A549 (cell line): ENCODE data around the gene CKS2. TPM values are rescaled to one million over a fixed set of nuclear protein-coding genes. Genes with fewer than 3 reads are reported as not detected.

ENCODE experiments used
- ATAC-seq, 2 experiments: fragments of 200-7000 bp in 1 of 2; fragments of >200 bp in 1 of 2; cut with Nextera tagmentation in 1 of 2; cut with Tn5 transposase in 1 of 2; 3 replicates each; pipeline versions ENCODE4 v1.8.0 to v1.9.1; 2018 to 2020; ENCODE audit warnings: mild to moderate bottlenecking in 1 of 2, moderate library complexity in 1 of 2
- CTCF ChIA-PET: fragments of 300-600 bp; sonication (Branson Sonifier 250); formaldehyde crosslinking; extraction: SDS; loops from one replicate; lab custom pipeline; 2021; ENCODE audit warnings: antibody characterized with exemption, inconsistent platforms; lab: Yijun Ruan, JAX
- POLR2A ChIA-PET: fragments of 350-600 bp; formaldehyde crosslinking; extraction: SDS; loops from one replicate; lab custom pipeline; 2021; ENCODE audit warnings: antibody characterized with exemption, inconsistent platforms; lab: Yijun Ruan, JAX
- DNase-seq, 2 experiments: peaks; one replicate each; pipeline versions ENCODE4 v3.0.0 to v3.0.0-alpha.2; 2011 to 2016; ENCODE audit warnings: low read depth in 1 of 2, low spot score in 1 of 2
- FAIRE-seq: peaks from 2 replicates; lab custom pipeline; 2011; peaks lifted over from hg19 to GRCh38; lab: Jason Lieb, UNC
- H3K27ac ChIP-seq, 2 experiments: fragments of >200 bp; sonication (Bioruptor Twin); formaldehyde crosslinking; 3 replicates each; pipeline ENCODE4 v1.5.1; 2016 to 2017
- H3K4me1 ChIP-seq: fragments of >200 bp; sonication (Bioruptor Twin); formaldehyde crosslinking; 3 replicates; pipeline ENCODE4 v1.6.1; 2016
- H3K4me2 ChIP-seq: fragments of >200 bp; sonication (Bioruptor Twin); formaldehyde crosslinking; 3 replicates; pipeline ENCODE4 v1.6.1; 2016
- H3K4me3 ChIP-seq: fragments of >200 bp; sonication (Bioruptor Twin); formaldehyde crosslinking; 3 replicates; pipeline ENCODE4 v1.5.1; 2016
- H3K9me3 ChIP-seq: fragments of >200 bp; sonication (Bioruptor Twin); formaldehyde crosslinking; 3 replicates; pipeline ENCODE4 v1.6.1; 2016
- BCL3 ChIP-seq: fragments of >200 bp; sonication (Bioruptor Twin); formaldehyde crosslinking; IDR thresholded peaks from 3 replicates; pipeline ENCODE4 v1.6.1; 2016
- BHLHE40 ChIP-seq: IDR thresholded peaks from 2 replicates; pipeline ENCODE4 v1.6.1; 2012; ENCODE audit warnings: low read depth, low read length, inconsistent platforms
- CBX8 ChIP-seq: fragments of 200-600 bp; sonication (generic); IDR thresholded peaks from 2 replicates; pipeline ENCODE4 v1.6.1; 2016
- CHD2 ChIP-seq: fragments of 150-350 bp; IDR thresholded peaks from 2 replicates; pipeline ENCODE4 v1.6.1; 2014; ENCODE audit warnings: low read length; ENCODE audit not compliant: partially characterized antibody
- CTCF ChIP-seq: fragments of >200 bp; sonication (Bioruptor Twin); formaldehyde crosslinking; IDR thresholded peaks from 3 replicates; pipeline ENCODE4 v1.5.1; 2016
- ELK1 ChIP-seq: fragments of 150-350 bp; IDR thresholded peaks from 2 replicates; pipeline ENCODE4 v1.6.1; 2014; ENCODE audit warnings: low read depth, mild to moderate bottlenecking, low read length
- EP300 ChIP-seq, 2 experiments: fragments of >200 bp; sonication (Bioruptor Twin); formaldehyde crosslinking; IDR thresholded peaks; 2 replicates in 1 of 2; 3 replicates in 1 of 2; pipeline ENCODE4 v1.6.1; 2016 to 2017
- GATA3 ChIP-seq: IDR thresholded peaks from 2 replicates; pipeline ENCODE4 v1.6.1; 2012; ENCODE audit warnings: borderline replicate concordance
- HDAC2 ChIP-seq: fragments of 200-600 bp; sonication (generic); IDR thresholded peaks from 2 replicates; pipeline ENCODE4 v1.6.1; 2016
- HES2 ChIP-seq: fragments of >200 bp; sonication (Bioruptor Twin); formaldehyde crosslinking; IDR thresholded peaks from 2 replicates; pipeline ENCODE4 v1.6.1; 2016
- HMGXB4 ChIP-seq: fragments of 250-450 bp; sonication (Bioruptor Pico); IDR thresholded peaks from 2 replicates; pipeline ENCODE4 v1.5.0; 2021; ENCODE audit warnings: mild to moderate bottlenecking, moderate library complexity, borderline replicate concordance
- HOXA7 ChIP-seq: fragments of 250-450 bp; sonication (Bioruptor Pico); IDR thresholded peaks from 2 replicates; pipeline ENCODE4 v1.5.0; 2020; ENCODE audit warnings: mild to moderate bottlenecking, moderate library complexity
- HOXB13 ChIP-seq: fragments of 250-450 bp; sonication (Bioruptor Pico); IDR thresholded peaks from 2 replicates; pipeline ENCODE4 v1.5.0; 2020; ENCODE audit warnings: low read depth, mild to moderate bottlenecking, moderate library complexity
- JUNB ChIP-seq: fragments of >200 bp; sonication (Bioruptor Twin); formaldehyde crosslinking; IDR thresholded peaks from 2 replicates; pipeline ENCODE4 v1.6.1; 2016
- PHF8 ChIP-seq: fragments of 200-600 bp; sonication (generic); IDR thresholded peaks from 2 replicates; pipeline ENCODE4 v1.6.1; 2016; ENCODE audit warnings: low read depth, mild to moderate bottlenecking, antibody characterized with exemption, moderate library complexity, borderline replicate concordance
- POLR2AphosphoS2 ChIP-seq: conservative IDR thresholded peaks from 2 replicates; pipeline ENCODE4 v1.6.1; 2012; ENCODE audit warnings: low read length, improper control_type of control experiment, inconsistent platforms
- RCOR1 ChIP-seq: fragments of 150-350 bp; IDR thresholded peaks from 2 replicates; pipeline ENCODE4 v1.6.1; 2014; ENCODE audit warnings: antibody characterized with exemption, low read length, low read depth
- RNF2 ChIP-seq: fragments of 200-600 bp; sonication (generic); IDR thresholded peaks from 2 replicates; pipeline ENCODE4 v1.6.1; 2016; ENCODE audit warnings: low read depth, mild to moderate bottlenecking, antibody characterized with exemption, moderate library complexity, borderline replicate concordance
- SMC3 ChIP-seq: fragments of >200 bp; sonication (Bioruptor Twin); formaldehyde crosslinking; IDR thresholded peaks from 3 replicates; pipeline ENCODE4 v1.6.1; 2018; ENCODE audit warnings: inconsistent platforms
- SREBF2 ChIP-seq: fragments of 450-650 bp; IDR thresholded peaks from 2 replicates; pipeline ENCODE4 v1.6.1; 2014; ENCODE audit warnings: mild to moderate bottlenecking, moderate library complexity
- TFCP2L1 ChIP-seq: fragments of 250-450 bp; sonication (Bioruptor Pico); IDR thresholded peaks from 2 replicates; pipeline ENCODE4 v1.5.0; 2021; ENCODE audit warnings: mild to moderate bottlenecking
- TP53 ChIP-seq: fragments of 250-450 bp; sonication (Bioruptor Pico); IDR thresholded peaks from 2 replicates; pipeline ENCODE4 v1.5.0; 2021; ENCODE audit warnings: mild to moderate bottlenecking, moderate library complexity
- ZFP36 ChIP-seq: fragments of 450-650 bp; IDR thresholded peaks from 2 replicates; pipeline ENCODE4 v1.6.1; 2014; ENCODE audit warnings: borderline replicate concordance; ENCODE audit not compliant: partially characterized antibody
- ZSCAN20 ChIP-seq: fragments of 250-450 bp; sonication (Bioruptor Pico); IDR thresholded peaks from 2 replicates; pipeline ENCODE4 v1.8.0; 2022; ENCODE audit warnings: mild to moderate bottlenecking, moderate library complexity
- WGBS: methylation state at CpG from one replicate; pipeline ENCODE4 v1.1.6; 2017; ENCODE audit errors: missing lambda C conversion rate; 5-methylcytosine and 5-hydroxymethylcytosine counted together
- polyA plus RNA-seq, 4 experiments: library from polyadenylated mRNA; depleted of rRNA in 3 of 4; stranded (reverse); fragments of >200 nt; fragmentation: RNase III in 1 of 4; extraction: RNeasy Plus Mini Kit Qiagen cat#74134 plus additional on column Dnase treatment in 1 of 4; gene quantifications; 2 replicates in 3 of 4; 3 replicates in 1 of 4; pipeline ENCODE4 v1.2.3, GENCODE V29; 2011 to 2017
- TF ChIP-seq, protein P1 (sequence below): fragments of 250-450 bp; sonication (Bioruptor Pico); IDR thresholded peaks from 2 replicates; pipeline ENCODE4 v1.5.0; 2020; ENCODE audit warnings: low read depth, mild to moderate bottlenecking, moderate library complexity

Gene CKS2
- polyA plus RNA-seq, 2 of the 4 experiments (the other 2 are of a cell fraction): 515 to 576 TPM

GRCh38 chr9:89311346-89312221 lies 589 bp downstream of the CKS2 start:
- ChIA-PET POLR2A (no interaction called here), CTCF (interaction anchor here (1.2 kb wide), 1 partner anchor 237 kb away, joined by 3 read pairs; no protein-coding TSS in a partner anchor)
- H3K27ac ChIP-seq: peak overlapping the region; percentile 95 to 97
- H3K9me3 ChIP-seq: no peaks in the 10 kb centered on the region
- H3K4me3 ChIP-seq: peak overlapping the region; percentile 98
- H3K4me2 ChIP-seq: peak overlapping the region; percentile 96
- peak; percentile 26 to 44 for ATAC-seq
- FAIRE-seq: no peak
- peaks cover 38% of the 10 kb centered on the region for H3K4me1 ChIP-seq
- TF ChIP-seq TFCP2L1 (peak; percentile 79), TP53 (0 out of 2 replicates have a peak, but pooled peaks have one; percentile 65), ELK1 (no peak), HOXA7 (CRISPR knock-in tag) (peak; percentile 71; the same call in 1 of the 2 replicates), PHF8 (peak; percentile 37; the same call in 1 of the 2 replicates)
- TF ChIP-seq, all 56 proteins: peak for 4
- DNase-seq: no peak
- 1% methylated on average over 27 of the region's 54 CpGs for WGBS

GRCh38 chr9:89312222-89312571 lies 1.2 kb downstream of the CKS2 start:
- H3K4me3 ChIP-seq: peak overlapping the region; percentile 98
- FAIRE-seq: no peak
- H3K9me3 ChIP-seq: no peaks in the 10 kb centered on the region
- TF ChIP-seq RCOR1 (no peak), POLR2AphosphoS2 (0 out of 2 replicates have a peak, but pooled peaks have one; percentile 35), EP300 (IDR thresholded peaks at IDR 0.05) (no peak), BHLHE40 (no peak), CBX8 (no peak), HDAC2 (no peak), JUNB (no peak)
- TF ChIP-seq, all 56 proteins: peak for 1
- DNase-seq (peak in 1 of 2 experiments; percentile 32), ATAC-seq (no peak)
- peaks cover 44% of the 10 kb centered on the region for H3K4me1 ChIP-seq
- H3K4me2 ChIP-seq: peak overlapping the region; percentile 96
- peak overlapping the region; percentile 95 to 97 for H3K27ac ChIP-seq
- POLR2A ChIA-PET: no interaction called here
- CTCF ChIA-PET: interaction anchor here (1.2 kb wide), 1 partner anchor 237 kb away, joined by 3 read pairs; no protein-coding TSS in a partner anchor
- WGBS: 2% methylated on average over 8 of the region's 8 CpGs

GRCh38 chr9:89313842-89314241 lies 2.8 kb downstream of the CKS2 start:
- peak overlapping the region; percentile 96 for H3K4me2 ChIP-seq
- FAIRE-seq (no peak), DNase-seq (no peak), ATAC-seq (no peak)
- peak overlapping the region; percentile 63 to 95; a peak in 5 of 6 replicates for H3K27ac ChIP-seq
- POLR2A ChIA-PET: no interaction called here
- 17% methylated on average over 1 of the region's 1 CpG for WGBS
- no peaks in the 10 kb centered on the region for H3K9me3 ChIP-seq
- CTCF ChIA-PET: no interaction called here
- peaks cover 50% of the 10 kb centered on the region for H3K4me1 ChIP-seq
- H3K4me3 ChIP-seq: peak overlapping the region; percentile 98
- TF ChIP-seq HES2 (no peak), GATA3 (no peak), HMGXB4 (CRISPR knock-in tag) (0 out of 2 replicates have a peak, but pooled peaks have one; percentile 10), BCL3 (no peak), RNF2 (no peak), ZSCAN20 (CRISPR knock-in tag) (no peak), BHLHE40 (no peak), SREBF2 (no peak), HOXB13 (CRISPR knock-in tag) (no peak), CHD2 (no peak), POLR2AphosphoS2 (no peak), CTCF (no peak), ZFP36 (no peak), SMC3 (no peak), TP53 (peak; percentile 45; the same call in 1 of the 2 replicates)
- TF ChIP-seq, protein P1, sequence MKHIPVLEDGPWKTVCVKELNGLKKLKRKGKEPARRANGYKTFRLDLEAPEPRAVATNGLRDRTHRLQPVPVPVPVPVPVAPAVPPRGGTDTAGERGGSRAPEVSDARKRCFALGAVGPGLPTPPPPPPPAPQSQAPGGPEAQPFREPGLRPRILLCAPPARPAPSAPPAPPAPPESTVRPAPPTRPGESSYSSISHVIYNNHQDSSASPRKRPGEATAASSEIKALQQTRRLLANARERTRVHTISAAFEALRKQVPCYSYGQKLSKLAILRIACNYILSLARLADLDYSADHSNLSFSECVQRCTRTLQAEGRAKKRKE (CRISPR knock-in tag): no peak
